OCI-LY7 (cell line): ENCODE results near the gene CEP170B.

ENCODE experiments used
- EZH2phosphoT487 ChIP-seq: fragments of 200-600 bp; sonication (generic); IDR thresholded peaks from 2 replicates; pipeline ENCODE4 v1.6.1; 2018; ENCODE audit warnings: low read depth, borderline replicate concordance, mild to moderate bottlenecking, mixed run types, antibody characterized with exemption, low read length, moderate library complexity, mixed read lengths
- TF ChIP-seq, protein P1 (sequence below): fragments of 200-600 bp; sonication (generic); conservative IDR thresholded peaks from 2 replicates; pipeline ENCODE4 v1.5.1; 2014; ENCODE audit warnings: mild to moderate bottlenecking, antibody characterized with exemption, low read length, moderate library complexity, mixed read lengths

DNA sequence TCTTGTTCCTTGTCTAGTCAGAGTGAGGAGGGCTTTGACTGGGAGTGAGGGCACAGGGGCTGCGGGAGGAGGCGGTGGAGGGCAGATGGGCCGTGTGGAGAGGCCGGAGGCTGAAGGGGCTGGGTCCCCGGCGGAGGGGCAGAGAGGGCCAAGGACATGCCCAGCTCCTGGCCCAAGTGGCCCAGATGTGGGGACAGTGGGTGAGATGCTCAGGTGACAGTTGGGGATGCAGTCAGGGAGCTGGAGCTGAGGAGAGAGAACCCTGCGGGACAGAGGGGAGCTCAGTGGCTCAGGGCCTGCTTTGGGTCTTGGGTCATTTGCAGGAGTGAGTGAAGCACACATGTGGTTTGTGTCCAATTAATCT lies 33.1 kb downstream of the CEP170B start:
- TF ChIP-seq, protein P1, sequence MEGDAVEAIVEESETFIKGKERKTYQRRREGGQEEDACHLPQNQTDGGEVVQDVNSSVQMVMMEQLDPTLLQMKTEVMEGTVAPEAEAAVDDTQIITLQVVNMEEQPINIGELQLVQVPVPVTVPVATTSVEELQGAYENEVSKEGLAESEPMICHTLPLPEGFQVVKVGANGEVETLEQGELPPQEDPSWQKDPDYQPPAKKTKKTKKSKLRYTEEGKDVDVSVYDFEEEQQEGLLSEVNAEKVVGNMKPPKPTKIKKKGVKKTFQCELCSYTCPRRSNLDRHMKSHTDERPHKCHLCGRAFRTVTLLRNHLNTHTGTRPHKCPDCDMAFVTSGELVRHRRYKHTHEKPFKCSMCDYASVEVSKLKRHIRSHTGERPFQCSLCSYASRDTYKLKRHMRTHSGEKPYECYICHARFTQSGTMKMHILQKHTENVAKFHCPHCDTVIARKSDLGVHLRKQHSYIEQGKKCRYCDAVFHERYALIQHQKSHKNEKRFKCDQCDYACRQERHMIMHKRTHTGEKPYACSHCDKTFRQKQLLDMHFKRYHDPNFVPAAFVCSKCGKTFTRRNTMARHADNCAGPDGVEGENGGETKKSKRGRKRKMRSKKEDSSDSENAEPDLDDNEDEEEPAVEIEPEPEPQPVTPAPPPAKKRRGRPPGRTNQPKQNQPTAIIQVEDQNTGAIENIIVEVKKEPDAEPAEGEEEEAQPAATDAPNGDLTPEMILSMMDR = no peak
- no peak for TF ChIP-seq EZH2phosphoT487
